GM12872 (cell line): ENCODE data around the gene CCDC81.

Experiments
- TF ChIP-seq, protein P1 (sequence below): IDR thresholded peaks from 3 replicates; pipeline ENCODE4 v1.5.1; 2011; ENCODE audit warnings: low read depth, mild to moderate bottlenecking, low read length, moderate library complexity; ENCODE audit not compliant: insufficient read depth

The CCDC81 gene

DNA sequence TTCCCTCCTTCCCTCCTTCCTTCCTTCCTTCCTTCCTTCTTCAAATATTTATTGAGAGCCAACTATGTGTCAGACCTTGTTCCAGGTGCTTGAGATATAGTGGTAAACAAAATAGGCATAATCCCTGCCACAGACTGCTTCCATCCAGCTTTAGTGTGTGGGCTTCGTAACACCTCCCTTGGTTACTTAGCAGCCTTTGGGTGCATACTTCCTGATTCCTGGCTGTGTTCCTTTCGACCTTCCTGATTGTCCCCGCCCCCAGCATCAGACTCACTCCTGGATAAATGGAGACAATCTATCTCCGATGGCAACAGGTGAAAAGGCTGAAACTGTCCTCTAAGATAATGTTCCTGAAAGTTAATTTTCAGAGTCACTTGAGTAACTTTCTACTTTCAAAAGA lies 13.5 kb downstream of the CCDC81 start:
- TF ChIP-seq, protein P1, sequence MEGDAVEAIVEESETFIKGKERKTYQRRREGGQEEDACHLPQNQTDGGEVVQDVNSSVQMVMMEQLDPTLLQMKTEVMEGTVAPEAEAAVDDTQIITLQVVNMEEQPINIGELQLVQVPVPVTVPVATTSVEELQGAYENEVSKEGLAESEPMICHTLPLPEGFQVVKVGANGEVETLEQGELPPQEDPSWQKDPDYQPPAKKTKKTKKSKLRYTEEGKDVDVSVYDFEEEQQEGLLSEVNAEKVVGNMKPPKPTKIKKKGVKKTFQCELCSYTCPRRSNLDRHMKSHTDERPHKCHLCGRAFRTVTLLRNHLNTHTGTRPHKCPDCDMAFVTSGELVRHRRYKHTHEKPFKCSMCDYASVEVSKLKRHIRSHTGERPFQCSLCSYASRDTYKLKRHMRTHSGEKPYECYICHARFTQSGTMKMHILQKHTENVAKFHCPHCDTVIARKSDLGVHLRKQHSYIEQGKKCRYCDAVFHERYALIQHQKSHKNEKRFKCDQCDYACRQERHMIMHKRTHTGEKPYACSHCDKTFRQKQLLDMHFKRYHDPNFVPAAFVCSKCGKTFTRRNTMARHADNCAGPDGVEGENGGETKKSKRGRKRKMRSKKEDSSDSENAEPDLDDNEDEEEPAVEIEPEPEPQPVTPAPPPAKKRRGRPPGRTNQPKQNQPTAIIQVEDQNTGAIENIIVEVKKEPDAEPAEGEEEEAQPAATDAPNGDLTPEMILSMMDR, result no peak

DNA sequence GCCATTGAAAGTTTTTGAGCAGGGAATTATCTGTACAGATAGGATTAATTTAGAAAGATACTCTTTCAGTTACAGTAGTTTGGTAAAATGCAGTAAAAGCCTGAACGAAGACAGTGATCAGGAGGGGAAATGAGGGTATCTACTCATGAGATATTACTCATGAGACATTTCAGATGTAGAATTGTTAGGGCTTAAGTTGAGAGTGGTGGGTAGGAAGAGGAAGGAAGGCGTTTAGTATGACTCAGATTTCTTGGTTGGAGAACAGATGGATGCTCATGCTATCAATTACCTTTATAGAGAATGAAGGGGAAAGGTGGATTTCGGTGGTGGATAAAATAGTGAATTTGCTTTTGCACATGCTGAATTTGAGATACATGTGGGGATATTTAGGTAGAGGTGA lies 15.8 kb downstream of the CCDC81 start:
- TF ChIP-seq, protein P1, result no peak

DNA sequence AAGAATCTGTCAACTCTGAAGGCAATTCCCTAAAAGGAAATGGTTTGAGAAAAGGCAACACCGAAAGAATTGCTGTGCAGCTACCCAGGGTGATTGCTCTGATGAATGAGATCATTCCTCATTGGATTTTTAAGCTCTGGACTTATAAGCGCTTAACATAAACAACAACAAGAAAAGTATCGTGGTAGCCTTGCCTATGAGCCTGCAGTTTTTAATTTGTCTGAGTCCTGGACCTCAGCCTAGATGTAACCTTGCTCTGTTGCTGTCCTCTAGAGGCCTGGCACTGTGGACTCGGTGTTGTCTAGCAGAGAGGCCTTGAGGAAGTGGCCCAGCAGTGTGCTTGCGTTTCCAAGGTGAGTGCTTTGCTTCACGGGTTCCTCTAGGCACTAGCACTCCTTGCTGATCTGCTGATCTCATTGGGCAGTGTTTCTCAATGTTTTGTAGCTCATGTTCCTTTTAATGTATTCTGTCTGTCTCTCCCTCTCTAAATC lies 20.4 kb downstream of the CCDC81 start:
- TF ChIP-seq, protein P1, result no peak

DNA sequence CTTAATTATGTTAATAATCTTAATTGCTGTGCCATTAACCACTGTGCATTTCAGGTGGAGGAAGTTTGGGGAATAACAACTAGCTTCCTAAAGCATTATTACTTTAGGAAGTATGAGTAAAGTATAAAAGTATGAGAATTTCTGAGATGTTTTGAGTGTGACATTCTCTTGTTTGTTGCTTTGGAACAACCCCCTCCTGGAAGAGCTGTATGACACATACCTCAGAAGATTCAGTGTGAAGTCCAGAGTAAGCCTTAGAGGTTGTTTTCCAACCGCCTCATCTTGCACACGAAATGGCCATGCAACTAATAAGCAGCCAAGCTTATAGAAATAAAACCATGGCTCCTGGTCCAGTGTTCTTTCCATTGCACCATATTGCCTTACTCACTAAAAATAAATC lies 21.7 kb downstream of the CCDC81 start:
- TF ChIP-seq, protein P1, result no peak

DNA sequence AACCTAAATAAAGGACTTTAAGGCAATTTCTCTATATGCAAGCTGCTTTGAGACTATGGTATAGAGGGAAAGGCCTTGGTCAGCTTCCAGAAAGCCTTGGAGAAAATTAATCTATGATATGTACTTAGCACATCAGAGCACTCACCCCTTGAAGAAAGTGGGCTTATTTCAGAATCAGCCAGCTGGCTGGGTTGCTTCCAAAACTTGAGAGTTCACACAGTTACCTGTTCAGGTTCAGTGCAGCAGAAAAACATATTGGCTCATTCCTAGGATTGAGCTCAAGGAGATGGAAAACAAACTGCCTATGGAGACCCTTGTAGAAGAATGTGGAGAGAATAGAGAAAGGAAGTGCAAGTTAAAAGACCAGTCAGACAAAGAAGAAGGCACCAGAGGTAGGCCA lies 22.7 kb downstream of the CCDC81 start:
- TF ChIP-seq, protein P1, result no peak

DNA sequence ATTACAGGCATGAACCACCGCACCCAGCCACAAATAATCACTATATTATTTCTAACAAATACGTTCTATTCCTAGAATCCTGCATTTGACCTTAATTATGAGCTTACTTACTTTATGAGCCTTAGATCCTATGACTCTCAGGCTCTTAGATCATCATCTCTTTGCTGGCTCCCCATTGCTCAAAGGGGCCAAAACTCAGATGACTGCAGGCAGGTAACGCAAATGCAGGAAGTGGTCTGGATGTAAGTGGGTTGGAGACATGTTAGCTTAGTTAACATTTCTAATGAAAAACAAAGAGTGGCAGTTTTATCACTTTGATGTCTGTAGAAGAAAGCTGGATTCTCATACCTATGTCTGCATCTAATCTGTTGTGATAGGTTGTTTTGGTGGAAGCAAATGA lies 23.4 kb downstream of the CCDC81 start:
- TF ChIP-seq, protein P1, result no peak

DNA sequence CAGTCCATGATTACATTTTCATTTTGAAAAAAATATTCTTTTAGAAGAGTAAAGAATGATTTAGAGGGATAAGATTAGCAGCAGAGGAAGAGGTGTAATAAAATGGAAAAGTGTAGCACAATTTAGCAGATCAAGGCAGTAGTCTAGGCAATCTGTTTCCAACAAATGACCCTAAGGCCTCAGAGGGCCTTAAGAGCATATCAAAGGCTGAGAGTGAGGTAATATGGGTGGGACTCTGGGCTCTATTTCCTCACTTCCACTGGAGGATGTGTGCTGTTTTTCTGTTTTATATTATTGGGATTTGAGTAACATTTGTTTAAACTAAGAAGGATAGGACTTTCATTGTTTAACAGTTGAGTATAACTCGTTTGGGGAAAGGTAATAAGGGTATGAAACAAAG lies 28.8 kb downstream of the CCDC81 start:
- TF ChIP-seq, protein P1, result no peak

DNA sequence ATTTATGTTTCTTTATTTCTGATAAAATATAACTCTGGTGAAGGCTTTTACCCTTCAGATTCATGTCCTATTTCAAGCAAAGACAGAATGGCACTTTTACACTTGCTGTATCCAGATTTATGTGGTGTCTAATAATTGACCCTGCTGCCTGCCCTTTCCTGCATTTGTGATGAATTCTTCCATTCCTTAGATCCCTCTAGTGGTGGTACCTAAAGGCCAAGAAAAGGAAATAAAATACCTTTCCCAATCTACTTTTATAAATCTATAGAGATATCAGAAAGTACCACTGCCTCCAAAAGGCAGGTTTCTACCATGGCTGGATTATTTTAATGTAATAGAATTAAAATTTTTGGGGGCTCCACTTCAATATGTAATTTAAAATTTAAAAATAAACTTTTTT lies 34.2 kb downstream of the CCDC81 start:
- TF ChIP-seq, protein P1, result no peak
